CD4-positive, alpha-beta memory T cell (primary cell): ENCODE results near the gene FLACC1. TPM values are rescaled to one million over a fixed set of nuclear protein-coding genes. Genes with fewer than 3 reads are reported as not detected.

Source experiments
- CTCF ChIA-PET: fragments of 350-600 bp; sonication (Branson Sonifier 250); formaldehyde crosslinking; loops from one replicate; lab custom pipeline; 2021; ENCODE audit warnings: inconsistent platforms; ENCODE audit not compliant: partially characterized antibody; lab: Charles Lee
- POLR2A ChIA-PET: fragments of 350-600 bp; sonication (Branson Sonifier 250); formaldehyde crosslinking; loops from one replicate; lab custom pipeline; 2021; ENCODE audit not compliant: partially characterized antibody; lab: Charles Lee
- DNase-seq, 5 donors: peaks; one replicate each; pipeline versions ENCODE4 v3.0.0 to v3.0.0-alpha.2; 2020 to 2022; ENCODE audit warnings: mixed read lengths in 1 of 5
- H3K27ac ChIP-seq: one replicate; pipeline ENCODE4 v1.7.0; 2013; ENCODE audit warnings: low read depth, low read length
- H3K27me3 ChIP-seq: 2 replicates; pipeline ENCODE4 v1.7.0; 2013; ENCODE audit warnings: mild to moderate bottlenecking, low read length, moderate library complexity; ENCODE audit not compliant: insufficient read depth
- H3K36me3 ChIP-seq: 2 replicates; pipeline ENCODE4 v1.7.0; 2013; ENCODE audit warnings: mild to moderate bottlenecking, low read length, moderate library complexity; ENCODE audit not compliant: insufficient read depth
- H3K4me1 ChIP-seq: 2 replicates; pipeline ENCODE4 v1.7.0; 2013; ENCODE audit warnings: mild to moderate bottlenecking, low read length, moderate library complexity; ENCODE audit not compliant: insufficient read depth
- H3K4me3 ChIP-seq, 2 donors: one replicate each; pipeline ENCODE4 v1.7.0; 2013; ENCODE audit warnings: low read length in 2 of 2, mild to moderate bottlenecking in 1 of 2
- H3K9me3 ChIP-seq, 2 donors: one replicate each; pipeline ENCODE4 v1.7.0; 2013; ENCODE audit warnings: low read length in 2 of 2, control low read depth in 1 of 2; ENCODE audit not compliant: control insufficient read depth in 1 of 2
- H3K27ac Mint-ChIP-seq, 7 donors: one replicate each; pipeline ENCODE4 v1.8.0; 2020 to 2021; ENCODE audit warnings: mixed read lengths in 7 of 7, mild to moderate bottlenecking in 6 of 7, inconsistent platforms in 3 of 7, moderate library complexity in 3 of 7
- H3K27me3 Mint-ChIP-seq, 2 donors: one replicate each; pipeline ENCODE4 v1.8.0; 2020 to 2021; ENCODE audit warnings: mixed read lengths in 2 of 2
- H3K36me3 Mint-ChIP-seq, 2 donors: one replicate each; pipeline ENCODE4 v1.8.0; 2020 to 2021; ENCODE audit warnings: mixed read lengths in 2 of 2, inconsistent platforms in 1 of 2, mild to moderate bottlenecking in 1 of 2
- H3K4me1 Mint-ChIP-seq, 4 donors: one replicate each; pipeline ENCODE4 v1.8.0; 2020 to 2021; ENCODE audit warnings: mixed read lengths in 4 of 4, mild to moderate bottlenecking in 1 of 4
- H3K4me3 Mint-ChIP-seq, 8 donors: one replicate each; pipeline ENCODE4 v1.8.0; 2020 to 2021; ENCODE audit warnings: mixed read lengths in 8 of 8, mild to moderate bottlenecking in 7 of 8, moderate library complexity in 6 of 8, inconsistent platforms in 3 of 8
- H3K9me3 Mint-ChIP-seq, 8 donors: one replicate each; pipeline ENCODE4 v1.8.0; 2020 to 2021; ENCODE audit warnings: mixed read lengths in 8 of 8, mild to moderate bottlenecking in 5 of 8, inconsistent platforms in 3 of 8, moderate library complexity in 1 of 8
- intact Hi-C: fragments of 100-400 bp; cut with micrococcal nuclease; formaldehyde crosslinking; loops from one replicate; pipeline ENCODE4 v1.15.1; 2023
- polyA plus RNA-seq, 2 donors: library from polyadenylated mRNA; unstranded; fragments of 300-500 nt; fragmentation: Illumina TruSeq; gene quantifications; one replicate each; pipeline ENCODE4 v1.2.3, GENCODE V29; 2021
- total RNA-seq, 2 experiments: library from RNA; stranded (reverse); gene quantifications; one replicate each; pipeline ENCODE4 v1.2.3, GENCODE V29; 2021

FLACC1 gene
- total and polyA plus RNA-seq, 4 experiments from 2014 or later, result 0.39 to 10.3 (median 5.4) TPM

- Mint-ChIP-seq H3K27ac (peak overlapping the region; percentile 95 to 100 (median 99)), H3K4me3 (peak overlapping the region; percentile 89 to 93 (median 92)), H3K4me1 (peaks cover 40 to 81% (median 61%) of the 10 kb centered on the region in 4 donors), H3K36me3 (peaks cover 18 to 21% of the 10 kb centered on the region in 2 donors), H3K27me3 (no peaks in the 10 kb centered on the region), H3K9me3 (peaks cover 0 to 2% (median 0%) of the 10 kb centered on the region in 8 donors)
- Histone ChIP-seq H3K27me3 (no peaks in the 10 kb centered on the region), H3K4me1 (peaks cover 79% of the 10 kb centered on the region), H3K4me3 (peak overlapping the region; percentile 57 to 58), H3K9me3 (no peaks in the 10 kb centered on the region), H3K27ac (peak overlapping the region; percentile 86), H3K36me3 (no peaks in the 10 kb centered on the region)
- intact Hi-C loops, result loop anchor here (1.0 to 5.0 kb wide), 7 partner anchors 22 to 774 kb away; partner anchors contain the start of genes CASP10, FZD7, STRADB and TRAK2
- CTCF ChIA-PET, result interaction anchor here (1.0 to 8.7 kb wide), 4 partner anchors 21 to 106 kb away, joined by 3 to 72 read pairs (median 44); no protein-coding TSS in a partner anchor
- POLR2A ChIA-PET, result interaction anchor here (0.6 to 14.9 kb wide), 20 partner anchors 9 to 1007 kb away, joined by 3 to 249 read pairs (median 5); partner anchors contain the start of genes CASP10, CFLAR, CLK1 and NOP58
- peak; percentile 95 to 99 (median 98) for DNase-seq
Measured at GRCh38 chr2:201257956-201258665, 99.0 kb downstream of the FLACC1 start.

DNA sequence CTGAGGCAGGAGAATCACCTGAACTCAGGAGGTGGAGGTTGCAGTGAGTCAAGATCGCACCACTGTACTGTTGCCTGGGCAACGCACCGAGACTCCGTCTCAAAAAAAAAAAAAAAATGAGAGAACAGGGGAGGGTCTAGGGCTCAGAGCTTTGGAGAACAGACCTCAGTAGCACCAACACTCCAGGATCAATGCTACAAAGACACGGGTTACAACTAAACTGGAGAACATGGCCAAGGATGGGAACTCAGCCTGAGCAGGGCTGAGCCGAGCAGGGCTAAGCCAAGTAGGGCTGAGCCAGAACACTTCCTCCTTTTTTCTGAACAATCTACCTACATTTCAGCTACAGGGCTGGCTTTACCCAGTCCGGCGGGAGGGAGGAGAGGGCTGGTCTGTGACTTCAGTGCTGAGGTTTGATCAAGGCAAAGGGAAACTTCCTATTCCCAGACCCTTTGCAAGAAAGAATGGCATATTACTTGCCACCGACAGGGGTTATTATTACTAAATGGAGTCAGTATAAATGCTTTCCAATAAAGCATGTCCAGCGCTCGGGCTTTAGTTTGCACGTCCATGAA is 99.7 kb downstream of the FLACC1 start:
- H3K27ac Mint-ChIP-seq, result peak overlapping the region; percentile 95 to 100 (median 99)
- peak overlapping the region; percentile 89 to 93 (median 92) for H3K4me3 Mint-ChIP-seq
- Histone ChIP-seq H3K27ac (peak overlapping the region; percentile 86), H3K27me3 (no peaks in the 10 kb centered on the region), H3K36me3 (no peaks in the 10 kb centered on the region), H3K4me1 (peaks cover 79% of the 10 kb centered on the region), H3K4me3 (peak overlapping the region; percentile 57 to 58), H3K9me3 (no peaks in the 10 kb centered on the region)
- intact Hi-C loops, result loop anchor here (5.0 kb wide), 1 partner anchor 775 kb away; the partner anchor contains the start of gene FZD7
- POLR2A ChIA-PET, result interaction anchor here (0.6 to 14.9 kb wide), 18 partner anchors 9 to 1008 kb away, joined by 3 to 249 read pairs (median 5); partner anchors contain the start of genes CASP10, CFLAR, CLK1 and NOP58
- CTCF ChIA-PET, result interaction anchor here (1.9 to 8.7 kb wide), 3 partner anchors 20 to 24 kb away, joined by 7 to 72 read pairs (median 71); no protein-coding TSS in a partner anchor
- peaks cover 0 to 2% (median 0%) of the 10 kb centered on the region in 8 donors for H3K9me3 Mint-ChIP-seq
- H3K36me3 Mint-ChIP-seq, result peaks cover 20 to 23% of the 10 kb centered on the region in 2 donors
- H3K27me3 Mint-ChIP-seq, result no peaks in the 10 kb centered on the region
- peaks cover 41 to 82% (median 63%) of the 10 kb centered on the region in 4 donors for H3K4me1 Mint-ChIP-seq
- DNase-seq, result peak; percentile 64 to 81 (median 76)

GRCh38 chr2:201256082-201256481 is 101.1 kb downstream of the FLACC1 start:
- H3K4me3 Mint-ChIP-seq, result peak overlapping the region in 5 of 8 donors; percentile 22 to 93 (median 92)
- H3K9me3 Mint-ChIP-seq, result peaks cover 0 to 4% (median 0%) of the 10 kb centered on the region in 8 donors
- H3K36me3 ChIP-seq, result no peaks in the 10 kb centered on the region
- H3K27ac Mint-ChIP-seq, result peak overlapping the region; percentile 95 to 100 (median 99)
- no peaks in the 10 kb centered on the region for H3K27me3 Mint-ChIP-seq
- intact Hi-C loops, result loop anchor here (5.0 kb wide), 1 partner anchor 776 kb away; the partner anchor contains the start of gene FZD7
- CTCF ChIA-PET, result interaction anchor here (1.0 to 8.7 kb wide), 6 partner anchors 8 to 23 kb away, joined by 3 to 72 read pairs (median 6); no protein-coding TSS in a partner anchor
- H3K27ac ChIP-seq, result peak overlapping the region; percentile 86
- peaks cover 46 to 87% (median 71%) of the 10 kb centered on the region in 4 donors for H3K4me1 Mint-ChIP-seq
- DNase-seq, result no peak
- no peaks in the 10 kb centered on the region for H3K9me3 ChIP-seq
- peaks cover 92% of the 10 kb centered on the region for H3K4me1 ChIP-seq
- H3K36me3 Mint-ChIP-seq, result peaks cover 20 to 21% of the 10 kb centered on the region in 2 donors
- H3K27me3 ChIP-seq, result no peaks in the 10 kb centered on the region
- H3K4me3 ChIP-seq, result no peak overlapping the region
- POLR2A ChIA-PET, result interaction anchor here (0.7 to 14.9 kb wide), 8 partner anchors 8 to 139 kb away, joined by 3 to 249 read pairs (median 22); partner anchors contain the start of gene CFLAR

- no peak for DNase-seq
- ChIA-PET CTCF (interaction anchor here (1.0 to 8.7 kb wide), 7 partner anchors 8 to 23 kb away, joined by 3 to 72 read pairs (median 4); no protein-coding TSS in a partner anchor), POLR2A (interaction anchor here (0.7 to 14.9 kb wide), 8 partner anchors 9 to 139 kb away, joined by 3 to 249 read pairs (median 22); partner anchors contain the start of gene CFLAR)
- H3K36me3 Mint-ChIP-seq, result peaks cover 19 to 25% of the 10 kb centered on the region in 2 donors
- peaks cover 51 to 91% (median 75%) of the 10 kb centered on the region in 4 donors for H3K4me1 Mint-ChIP-seq
- Histone ChIP-seq H3K4me1 (peaks cover 97% of the 10 kb centered on the region), H3K27ac (peak overlapping the region; percentile 86), H3K36me3 (no peaks in the 10 kb centered on the region), H3K27me3 (no peaks in the 10 kb centered on the region), H3K9me3 (no peaks in the 10 kb centered on the region), H3K4me3 (no peak overlapping the region)
- intact Hi-C loops, result loop anchor here (5.0 kb wide), 1 partner anchor 777 kb away; the partner anchor contains the start of gene FZD7
- peaks cover 0 to 4% (median under 1%) of the 10 kb centered on the region in 8 donors for H3K9me3 Mint-ChIP-seq
- peak overlapping the region in 4 of 8 donors; percentile 40 to 89 (median 68) for H3K4me3 Mint-ChIP-seq
- peak overlapping the region; percentile 95 to 100 (median 99) for H3K27ac Mint-ChIP-seq
- no peaks in the 10 kb centered on the region for H3K27me3 Mint-ChIP-seq
Measured at GRCh38 chr2:201255408-201256033, 101.6 kb downstream of the FLACC1 start.

GRCh38 chr2:201254081-201254730 is 102.9 kb downstream of the FLACC1 start:
- intact Hi-C loops, result no loop called here
- CTCF ChIA-PET, result interaction anchor here (1.3 to 8.7 kb wide), 7 partner anchors 11 to 111 kb away, joined by 3 to 71 read pairs (median 13); partner anchors contain the start of gene CASP10
- peaks cover 57 to 94% (median 78%) of the 10 kb centered on the region in 4 donors for H3K4me1 Mint-ChIP-seq
- peaks cover 26 to 33% of the 10 kb centered on the region in 2 donors for H3K36me3 Mint-ChIP-seq
- peak overlapping the region; percentile 48 to 76 (median 58) for H3K4me3 Mint-ChIP-seq
- Histone ChIP-seq H3K36me3 (no peaks in the 10 kb centered on the region), H3K4me1 (peaks cover 98% of the 10 kb centered on the region), H3K9me3 (no peaks in the 10 kb centered on the region), H3K27me3 (no peaks in the 10 kb centered on the region), H3K4me3 (no peak overlapping the region), H3K27ac (peak overlapping the region; percentile 43)
- H3K27me3 Mint-ChIP-seq, result no peaks in the 10 kb centered on the region
- peak in 2 of 5 donors; percentile 34 to 54 for DNase-seq
- H3K9me3 Mint-ChIP-seq, result peaks cover 0 to 7% (median under 1%) of the 10 kb centered on the region in 8 donors
- H3K27ac Mint-ChIP-seq, result peak overlapping the region; percentile 90 to 99 (median 97)
- POLR2A ChIA-PET, result interaction anchor here (0.6 to 14.9 kb wide), 16 partner anchors 8 to 390 kb away, joined by 3 to 249 read pairs (median 7); partner anchors contain the start of genes CASP10, CASP8, CLK1 and STRADB
